Measurements from ENCODE around the gene DAAM2. TPM values are rescaled to one million over a fixed set of nuclear protein-coding genes. Genes with fewer than 3 reads are reported as not detected.

Gene DAAM2
- total RNA-seq, 1 experiment from 2014 or later: 4.0 TPM

GRCh38 chr6:39951716-39952115 lies 159.5 kb downstream of the DAAM2 start:
- DNase-seq (ENCODE audit: low read depth): no peak

- DNase-seq (ENCODE audit: low read depth): no peak
Observed at GRCh38 chr6:39952167-39952566, 160.0 kb downstream of the DAAM2 start.

GRCh38 chr6:39953076-39953618 lies 161.0 kb downstream of the DAAM2 start:
- DNase-seq (ENCODE audit: low read depth): no peak

Other genes starting within 250 kb of the DAAM2 start
- gene KIF6, start 67.0 kb upstream of the DAAM2 start, total RNA-seq (2014; rRNA removed; shearing (Covaris generic)): 2.6 and 4.9 TPM in 2 replicates
- gene MOCS1, start 142.1 kb downstream of the DAAM2 start, total RNA-seq (2014; rRNA removed; shearing (Covaris generic)): 8.7 and 10.6 TPM in 2 replicates

All from RPMI7951 (cell line).